PC-9 (cell line): ENCODE data around the gene GCNT2. TPM values are rescaled to one million over a fixed set of nuclear protein-coding genes. Genes with fewer than 3 reads are reported as not detected.

Source experiments
- BruUV-seq: library from RNA; stranded (reverse); fragments of 400-500 nt; replicated peaks from 2 replicates; lab custom pipeline; 2021; lab: Mats Ljungman, UMichigan
- CTCF ChIA-PET: fragments of 300-600 bp; sonication (Branson Sonifier 250); formaldehyde crosslinking; loops from one replicate; lab custom pipeline; 2022; ENCODE audit warnings: antibody characterized with exemption; lab: Charles Lee
- POLR2A ChIA-PET: fragments of 300-600 bp; sonication (Branson Sonifier 250); formaldehyde crosslinking; loops from one replicate; lab custom pipeline; 2022; ENCODE audit warnings: antibody characterized with exemption; ENCODE audit not compliant: unreplicated experiment; lab: Charles Lee
- DNase-seq, 2 experiments: peaks; one replicate each; pipeline versions ENCODE4 v3.0.0 to v3.0.0-alpha.2; 2015 to 2022; ENCODE audit warnings: mixed read lengths in 1 of 2
- H2AFZ ChIP-seq: fragments of 200-600 bp; sonication (generic); 2 replicates; pipeline ENCODE4 v1.8.1; 2017; ENCODE audit warnings: antibody characterized with exemption
- H3F3A ChIP-seq: fragments of 200-600 bp; sonication (generic); 2 replicates; pipeline ENCODE4 v1.8.1; 2017; ENCODE audit warnings: antibody characterized with exemption, mild to moderate bottlenecking, low read depth; ENCODE audit not compliant: insufficient read depth
- H3K27ac ChIP-seq: fragments of 200-600 bp; sonication (generic); 2 replicates; pipeline ENCODE4 v1.6.1; 2016; ENCODE audit warnings: mixed run types
- H3K27me3 ChIP-seq: fragments of 200-600 bp; sonication (generic); 2 replicates; pipeline ENCODE4 v1.6.1; 2016; ENCODE audit warnings: low read depth, mixed run types; ENCODE audit not compliant: insufficient read depth
- H3K36me3 ChIP-seq: fragments of 200-600 bp; sonication (generic); 2 replicates; pipeline ENCODE4 v1.6.1; 2016; ENCODE audit warnings: low read depth, mixed run types
- H3K4me1 ChIP-seq: fragments of 200-600 bp; sonication (generic); replicated peaks from 2 replicates; pipeline ENCODE4 v1.6.1; 2016; ENCODE audit warnings: mixed run types; ENCODE audit not compliant: insufficient read depth
- H3K4me2 ChIP-seq: fragments of 200-600 bp; sonication (generic); 2 replicates; pipeline ENCODE4 v1.6.1; 2017; ENCODE audit warnings: mixed run types
- H3K4me3 ChIP-seq: fragments of 200-600 bp; sonication (generic); 2 replicates; pipeline ENCODE4 v1.6.1; 2016; ENCODE audit warnings: mixed run types
- H3K79me2 ChIP-seq: fragments of 200-600 bp; sonication (generic); 2 replicates; pipeline ENCODE4 v1.6.1; 2017; ENCODE audit warnings: low read depth, mixed run types
- H3K9me2 ChIP-seq: fragments of 200-600 bp; sonication (generic); 2 replicates; pipeline ENCODE4 v1.8.1; 2017; ENCODE audit warnings: mild to moderate bottlenecking; ENCODE audit not compliant: insufficient read depth
- H3K9me3 ChIP-seq: fragments of 200-600 bp; sonication (generic); 2 replicates; pipeline ENCODE4 v1.8.1; 2016; ENCODE audit warnings: low read depth; ENCODE audit not compliant: insufficient read depth
- H4K20me1 ChIP-seq: fragments of 200-600 bp; sonication (generic); 2 replicates; pipeline ENCODE4 v1.8.1; 2017; ENCODE audit not compliant: insufficient read depth
- CTCF ChIP-seq: fragments of 200-600 bp; sonication (generic); conservative IDR thresholded peaks from 2 replicates; pipeline ENCODE4 v1.6.1; 2017; ENCODE audit warnings: mixed run types, antibody characterized with exemption, mild to moderate bottlenecking, moderate library complexity
- EZH2 ChIP-seq: fragments of 200-600 bp; sonication (generic); IDR thresholded peaks from 2 replicates; pipeline ENCODE4 v1.8.0; 2017; ENCODE audit warnings: antibody characterized with exemption, low read depth
- intact Hi-C: fragments of 100-400 bp; cut with micrococcal nuclease; formaldehyde crosslinking; loops from one replicate; pipeline ENCODE4 v1.10.0; 2022; ENCODE audit not compliant: unreplicated experiment
- total RNA-seq: library from RNA; stranded (reverse); gene quantifications from 2 replicates; pipeline ENCODE4 v1.2.3, GENCODE V29; 2021

GCNT2 gene
- total RNA-seq, 1 experiment from 2014 or later = 35.7 TPM

GRCh38 chr6:10633216-10633615, 112.1 kb downstream of the GCNT2 start:
- POLR2A ChIA-PET = no interaction called here
- Histone ChIP-seq H3F3A (peaks cover 10% of the 10 kb centered on the region), H2AFZ (no peak overlapping the region), H3K36me3 (no peaks in the 10 kb centered on the region), H3K4me3 (no peak overlapping the region), H3K27me3 (no peaks in the 10 kb centered on the region), H3K9me3 (no peaks in the 10 kb centered on the region), H3K4me2 (peak overlapping the region; percentile 57), H3K4me1 (peaks cover 13% of the 10 kb centered on the region), H3K79me2 (no peaks in the 10 kb centered on the region), H3K27ac (peak overlapping the region; percentile 81), H3K9me2 (no peaks in the 10 kb centered on the region), H4K20me1 (no peaks in the 10 kb centered on the region)
- no peak for TF ChIP-seq CTCF
- no peak for TF ChIP-seq EZH2
- peak; percentile 50 to 88 for DNase-seq
- CTCF ChIA-PET = no interaction called here
- intact Hi-C loops = no loop called here
- BruUV-seq = no TSS peak

- H3K27me3 ChIP-seq = no peaks in the 10 kb centered on the region
- no peak for DNase-seq
- H3K9me2 ChIP-seq = no peaks in the 10 kb centered on the region
- TF ChIP-seq CTCF (no peak), EZH2 (no peak)
- H3K79me2 ChIP-seq = no peaks in the 10 kb centered on the region
- H3K4me1 ChIP-seq = no peaks in the 10 kb centered on the region
- no peak overlapping the region for H3K4me2 ChIP-seq
- BruUV-seq = no TSS peak
- POLR2A ChIA-PET = interaction anchor here (0.7 kb wide), 1 partner anchor 83 kb away, joined by 3 read pairs; the partner anchor contains the start of gene TMEM14C
- no peaks in the 10 kb centered on the region for H3K36me3 ChIP-seq
- CTCF ChIA-PET = no interaction called here
- no peaks in the 10 kb centered on the region for H3F3A ChIP-seq
- H3K4me3 ChIP-seq = no peak overlapping the region
- H4K20me1 ChIP-seq = no peaks in the 10 kb centered on the region
- no peaks in the 10 kb centered on the region for H3K9me3 ChIP-seq
- H2AFZ ChIP-seq = no peak overlapping the region
- intact Hi-C loops = no loop called here
- no peak overlapping the region for H3K27ac ChIP-seq
These were observed 119.3 kb downstream of the GCNT2 start for GRCh38 chr6:10640412-10640811.

GRCh38 chr6:10641528-10641927, 120.4 kb downstream of the GCNT2 start:
- intact Hi-C loops = no loop called here
- H3K9me2 ChIP-seq = no peaks in the 10 kb centered on the region
- no peaks in the 10 kb centered on the region for H4K20me1 ChIP-seq
- BruUV-seq = no TSS peak
- H3K4me2 ChIP-seq = no peak overlapping the region
- CTCF ChIA-PET = no interaction called here
- no peaks in the 10 kb centered on the region for H3K27me3 ChIP-seq
- no peak overlapping the region for H3K4me3 ChIP-seq
- H2AFZ ChIP-seq = no peak overlapping the region
- H3K79me2 ChIP-seq = no peaks in the 10 kb centered on the region
- no peak overlapping the region for H3K27ac ChIP-seq
- POLR2A ChIA-PET = no interaction called here
- no peaks in the 10 kb centered on the region for H3F3A ChIP-seq
- H3K9me3 ChIP-seq = no peaks in the 10 kb centered on the region
- no peaks in the 10 kb centered on the region for H3K4me1 ChIP-seq
- H3K36me3 ChIP-seq = no peaks in the 10 kb centered on the region
- DNase-seq = no peak
- TF ChIP-seq EZH2 (no peak), CTCF (no peak)
